MCF 10A (cell line): ENCODE data around the gene EPHB3. TPM values are rescaled to one million over a fixed set of nuclear protein-coding genes. Genes with fewer than 3 reads are reported as not detected.

Source experiments
- BruUV-seq: library from RNA; stranded (reverse); fragments of 400-500 nt; replicated peaks from 2 replicates; lab custom pipeline; 2021; lab: Mats Ljungman, UMichigan
- CTCF ChIA-PET: fragments of 300-600 bp; sonication (Branson Sonifier 250); formaldehyde crosslinking; extraction: SDS; loops from one replicate; lab custom pipeline; 2021; ENCODE audit warnings: antibody characterized with exemption, inconsistent platforms; lab: Yijun Ruan, JAX
- POLR2A ChIA-PET: fragments of 300-600, 350-650 bp; sonication (Branson Sonifier 250); formaldehyde crosslinking; extraction: SDS; loops from one replicate; lab custom pipeline; 2020; ENCODE audit warnings: antibody characterized with exemption, inconsistent platforms; lab: Yijun Ruan, JAX
- DNase-seq: peaks from one replicate; pipeline ENCODE4 v3.0.0-alpha.2; 2018; ENCODE audit not compliant: unreplicated experiment
- H3K27ac Mint-ChIP-seq: one replicate; pipeline ENCODE4 v1.8.0; 2022; ENCODE audit warnings: mild to moderate bottlenecking, low read depth, mixed read lengths; ENCODE audit not compliant: unreplicated experiment
- H3K27me3 Mint-ChIP-seq: one replicate; pipeline ENCODE4 v1.8.0; 2022; ENCODE audit warnings: mixed read lengths; ENCODE audit not compliant: insufficient read depth, unreplicated experiment
- H3K36me3 Mint-ChIP-seq: one replicate; pipeline ENCODE4 v1.8.0; 2022; ENCODE audit warnings: mild to moderate bottlenecking, moderate library complexity, mixed read lengths; ENCODE audit not compliant: insufficient read depth, unreplicated experiment
- H3K4me1 Mint-ChIP-seq: one replicate; pipeline ENCODE4 v1.8.0; 2022; ENCODE audit warnings: mixed read lengths; ENCODE audit not compliant: insufficient read depth, unreplicated experiment
- H3K4me3 Mint-ChIP-seq: one replicate; pipeline ENCODE4 v1.8.0; 2022; ENCODE audit warnings: mild to moderate bottlenecking, moderate library complexity, mixed read lengths; ENCODE audit not compliant: unreplicated experiment
- H3K9me3 Mint-ChIP-seq: one replicate; pipeline ENCODE4 v1.8.0; 2022; ENCODE audit warnings: mixed read lengths; ENCODE audit not compliant: unreplicated experiment
- CTCF ChIP-seq: fragments of 200-600 bp; IDR thresholded peaks from one replicate; pipeline ENCODE4 v1.8.0; 2022; ENCODE audit warnings: antibody characterized with exemption, mild to moderate bottlenecking; ENCODE audit not compliant: unreplicated experiment
- intact Hi-C: fragments of 100-400 bp; cut with micrococcal nuclease; formaldehyde crosslinking; loops from 2 replicates; pipeline ENCODE4 v1.14.1; 2022
- total RNA-seq: library from RNA; stranded (reverse); gene quantifications from 2 replicates; pipeline ENCODE4 v1.2.3, GENCODE V29; 2022

The EPHB3 gene
- total RNA-seq, 1 experiment from 2014 or later = 4.0 TPM

GRCh38 chr3:184537885-184538665, 23.5 kb upstream of the EPHB3 start:
- H3K27me3 Mint-ChIP-seq = peaks cover 66% of the 10 kb centered on the region
- H3K4me3 Mint-ChIP-seq = no peak overlapping the region
- CTCF ChIA-PET = interaction anchor here (0.6 to 12.3 kb wide), 10 partner anchors 12 to 232 kb away, joined by 3 to 212 read pairs (median 4); no protein-coding TSS in a partner anchor
- no peaks in the 10 kb centered on the region for H3K9me3 Mint-ChIP-seq
- no TSS peak for BruUV-seq
- H3K27ac Mint-ChIP-seq = no peak overlapping the region
- no peaks in the 10 kb centered on the region for H3K36me3 Mint-ChIP-seq
- intact Hi-C loops = no loop called here
- POLR2A ChIA-PET = interaction anchor here (1.2 kb wide), 1 partner anchor 24 kb away, joined by 3 read pairs; no protein-coding TSS in a partner anchor
- no peak for DNase-seq
- H3K4me1 Mint-ChIP-seq = no peaks in the 10 kb centered on the region
- TF ChIP-seq CTCF = no peak

- Mint-ChIP-seq H3K36me3 (no peaks in the 10 kb centered on the region), H3K27me3 (peaks cover 66% of the 10 kb centered on the region), H3K4me3 (no peak overlapping the region), H3K9me3 (no peaks in the 10 kb centered on the region), H3K4me1 (no peaks in the 10 kb centered on the region), H3K27ac (no peak overlapping the region)
- TF ChIP-seq CTCF = no peak
- CTCF ChIA-PET = interaction anchor here (0.9 to 12.3 kb wide), 9 partner anchors 13 to 185 kb away, joined by 3 to 212 read pairs (median 5); no protein-coding TSS in a partner anchor
- DNase-seq = no peak
- POLR2A ChIA-PET = no interaction called here
- BruUV-seq = no TSS peak
- intact Hi-C loops = no loop called here
These were observed 22.7 kb upstream of the EPHB3 start for GRCh38 chr3:184538666-184539431.

- H3K9me3 Mint-ChIP-seq = no peaks in the 10 kb centered on the region
- H3K27ac Mint-ChIP-seq = no peak overlapping the region
- no TSS peak for BruUV-seq
- intact Hi-C loops = loop anchor here (5.0 kb wide), 1 partner anchor 643 kb away; no protein-coding TSS in a partner anchor
- no peaks in the 10 kb centered on the region for H3K36me3 Mint-ChIP-seq
- no peak for TF ChIP-seq CTCF
- no peak for DNase-seq
- H3K4me3 Mint-ChIP-seq = no peak overlapping the region
- ChIA-PET POLR2A (no interaction called here), CTCF (interaction anchor here (0.6 to 12.3 kb wide), 19 partner anchors 12 to 1033 kb away, joined by 3 to 212 read pairs (median 4); no protein-coding TSS in a partner anchor)
- H3K4me1 Mint-ChIP-seq = no peaks in the 10 kb centered on the region
- H3K27me3 Mint-ChIP-seq = peaks cover 61% of the 10 kb centered on the region
These were observed 21.7 kb upstream of the EPHB3 start for GRCh38 chr3:184539801-184540435.
